A549 (cell line): ENCODE results near the gene SRR.

Source experiments
- BHLHE40 ChIP-seq: IDR thresholded peaks from 2 replicates; pipeline ENCODE4 v1.6.1; 2012; ENCODE audit warnings: low read depth, low read length, inconsistent platforms
- CEBPB ChIP-seq, 2 experiments: fragments of >200 bp in 1 of 2; sonication (Bioruptor Twin) in 1 of 2; formaldehyde crosslinking in 1 of 2; IDR thresholded peaks; 2 replicates each; pipeline ENCODE4 v1.6.1; 2012 to 2016
- CHD4 ChIP-seq: fragments of 200-600 bp; sonication (generic); IDR thresholded peaks from 2 replicates; pipeline ENCODE4 v1.6.1; 2016; ENCODE audit warnings: antibody characterized with exemption, mild to moderate bottlenecking, borderline replicate concordance
- EP300 ChIP-seq, 2 experiments: fragments of >200 bp; sonication (Bioruptor Twin); formaldehyde crosslinking; IDR thresholded peaks; 2 replicates in 1 of 2; 3 replicates in 1 of 2; pipeline ENCODE4 v1.6.1; 2016 to 2017
- JUNB ChIP-seq: fragments of >200 bp; sonication (Bioruptor Twin); formaldehyde crosslinking; IDR thresholded peaks from 2 replicates; pipeline ENCODE4 v1.6.1; 2016
- POLR2A ChIP-seq: IDR thresholded peaks from 2 replicates; pipeline ENCODE4 v1.6.1; 2012; ENCODE audit warnings: mild to moderate bottlenecking, low read length
- RAD21 ChIP-seq, 2 experiments: fragments of >200 bp in 1 of 2; sonication (Bioruptor Twin) in 1 of 2; formaldehyde crosslinking in 1 of 2; IDR thresholded peaks in 1 of 2; conservative IDR thresholded peaks in 1 of 2; 2 replicates in 1 of 2; 3 replicates in 1 of 2; pipeline ENCODE4 v1.6.1; 2012 to 2018; ENCODE audit warnings: inconsistent platforms in 1 of 2
- ZSCAN20 ChIP-seq: fragments of 250-450 bp; sonication (Bioruptor Pico); IDR thresholded peaks from 2 replicates; pipeline ENCODE4 v1.8.0; 2022; ENCODE audit warnings: mild to moderate bottlenecking, moderate library complexity
- TF ChIP-seq, protein P1 (sequence below): fragments of >200 bp; sonication (Bioruptor Twin); formaldehyde crosslinking; IDR thresholded peaks from 3 replicates; pipeline ENCODE4 v1.5.1; 2016

- TF ChIP-seq, protein P1, sequence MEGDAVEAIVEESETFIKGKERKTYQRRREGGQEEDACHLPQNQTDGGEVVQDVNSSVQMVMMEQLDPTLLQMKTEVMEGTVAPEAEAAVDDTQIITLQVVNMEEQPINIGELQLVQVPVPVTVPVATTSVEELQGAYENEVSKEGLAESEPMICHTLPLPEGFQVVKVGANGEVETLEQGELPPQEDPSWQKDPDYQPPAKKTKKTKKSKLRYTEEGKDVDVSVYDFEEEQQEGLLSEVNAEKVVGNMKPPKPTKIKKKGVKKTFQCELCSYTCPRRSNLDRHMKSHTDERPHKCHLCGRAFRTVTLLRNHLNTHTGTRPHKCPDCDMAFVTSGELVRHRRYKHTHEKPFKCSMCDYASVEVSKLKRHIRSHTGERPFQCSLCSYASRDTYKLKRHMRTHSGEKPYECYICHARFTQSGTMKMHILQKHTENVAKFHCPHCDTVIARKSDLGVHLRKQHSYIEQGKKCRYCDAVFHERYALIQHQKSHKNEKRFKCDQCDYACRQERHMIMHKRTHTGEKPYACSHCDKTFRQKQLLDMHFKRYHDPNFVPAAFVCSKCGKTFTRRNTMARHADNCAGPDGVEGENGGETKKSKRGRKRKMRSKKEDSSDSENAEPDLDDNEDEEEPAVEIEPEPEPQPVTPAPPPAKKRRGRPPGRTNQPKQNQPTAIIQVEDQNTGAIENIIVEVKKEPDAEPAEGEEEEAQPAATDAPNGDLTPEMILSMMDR = no peak
- no peak for TF ChIP-seq CHD4
- TF ChIP-seq ZSCAN20 (CRISPR knock-in tag) = no peak
- TF ChIP-seq EP300 (IDR thresholded peaks at IDR 0.05) = no peak
- TF ChIP-seq BHLHE40 = no peak
- no peak for TF ChIP-seq RAD21 (conservative IDR thresholded peaks at IDR 0.05 in 1 of 2, IDR thresholded peaks at IDR 0.05 in 1 of 2)
- TF ChIP-seq POLR2A = no peak
- TF ChIP-seq JUNB = no peak
- no peak for TF ChIP-seq CEBPB (IDR thresholded peaks at IDR 0.05)
These were observed 61.4 kb downstream of the SRR start for GRCh38 chr17:2365132-2365531.
